MCF 10A (cell line): ENCODE data around the gene SCN1B. TPM values are rescaled to one million over a fixed set of nuclear protein-coding genes. Genes with fewer than 3 reads are reported as not detected.

Experiments
- BruUV-seq: library from RNA; stranded (reverse); fragments of 400-500 nt; replicated peaks from 2 replicates; lab custom pipeline; 2021; lab: Mats Ljungman, UMichigan
- CTCF ChIA-PET: fragments of 300-600 bp; sonication (Branson Sonifier 250); formaldehyde crosslinking; extraction: SDS; loops from one replicate; lab custom pipeline; 2021; ENCODE audit warnings: antibody characterized with exemption, inconsistent platforms; lab: Yijun Ruan, JAX
- POLR2A ChIA-PET: fragments of 300-600, 350-650 bp; sonication (Branson Sonifier 250); formaldehyde crosslinking; extraction: SDS; loops from one replicate; lab custom pipeline; 2020; ENCODE audit warnings: antibody characterized with exemption, inconsistent platforms; lab: Yijun Ruan, JAX
- DNase-seq: peaks from one replicate; pipeline ENCODE4 v3.0.0-alpha.2; 2018; ENCODE audit not compliant: unreplicated experiment
- H3K27ac Mint-ChIP-seq: one replicate; pipeline ENCODE4 v1.8.0; 2022; ENCODE audit warnings: mild to moderate bottlenecking, low read depth, mixed read lengths; ENCODE audit not compliant: unreplicated experiment
- H3K27me3 Mint-ChIP-seq: one replicate; pipeline ENCODE4 v1.8.0; 2022; ENCODE audit warnings: mixed read lengths; ENCODE audit not compliant: insufficient read depth, unreplicated experiment
- H3K36me3 Mint-ChIP-seq: one replicate; pipeline ENCODE4 v1.8.0; 2022; ENCODE audit warnings: mild to moderate bottlenecking, moderate library complexity, mixed read lengths; ENCODE audit not compliant: insufficient read depth, unreplicated experiment
- H3K4me1 Mint-ChIP-seq: one replicate; pipeline ENCODE4 v1.8.0; 2022; ENCODE audit warnings: mixed read lengths; ENCODE audit not compliant: insufficient read depth, unreplicated experiment
- H3K4me3 Mint-ChIP-seq: one replicate; pipeline ENCODE4 v1.8.0; 2022; ENCODE audit warnings: mild to moderate bottlenecking, moderate library complexity, mixed read lengths; ENCODE audit not compliant: unreplicated experiment
- H3K9me3 Mint-ChIP-seq: one replicate; pipeline ENCODE4 v1.8.0; 2022; ENCODE audit warnings: mixed read lengths; ENCODE audit not compliant: unreplicated experiment
- CTCF ChIP-seq: fragments of 200-600 bp; IDR thresholded peaks from one replicate; pipeline ENCODE4 v1.8.0; 2022; ENCODE audit warnings: antibody characterized with exemption, mild to moderate bottlenecking; ENCODE audit not compliant: unreplicated experiment
- intact Hi-C: fragments of 100-400 bp; cut with micrococcal nuclease; formaldehyde crosslinking; loops from 2 replicates; pipeline ENCODE4 v1.14.1; 2022
- total RNA-seq: library from RNA; stranded (reverse); gene quantifications from 2 replicates; pipeline ENCODE4 v1.2.3, GENCODE V29; 2022

The SCN1B gene
- total RNA-seq, 1 experiment from 2014 or later = 0.19 TPM

- ChIA-PET POLR2A (no interaction called here), CTCF (interaction anchor here (0.7 to 6.3 kb wide), 3 partner anchors 15 to 135 kb away, joined by 3 to 75 read pairs (median 42); no protein-coding TSS in a partner anchor)
- no peaks in the 10 kb centered on the region for H3K4me1 Mint-ChIP-seq
- BruUV-seq = no TSS peak
- no peak for DNase-seq
- H3K27me3 Mint-ChIP-seq = no peaks in the 10 kb centered on the region
- no peak within 1 kb of the TSS for H3K27ac Mint-ChIP-seq
- no peaks in the 10 kb centered on the region for H3K9me3 Mint-ChIP-seq
- TF ChIP-seq CTCF = no peak
- no peak within 1 kb of the TSS for H3K4me3 Mint-ChIP-seq
- intact Hi-C loops = no loop called here
- H3K36me3 Mint-ChIP-seq = no peaks in the 10 kb centered on the region
These were observed 11.3 kb downstream of the SCN1B start, which contains the start of gene HPN for GRCh38 chr19:35041548-35042055. TSS of gene HPN (plus strand) at chr19:35041721. CDS start at chr19:35042507, 786 bp downstream.

GRCh38 chr19:35042056-35042730 is 11.9 kb downstream of the SCN1B start:
- Mint-ChIP-seq H3K4me3 (no peak overlapping the region), H3K36me3 (no peaks in the 10 kb centered on the region), H3K4me1 (no peaks in the 10 kb centered on the region), H3K9me3 (no peaks in the 10 kb centered on the region), H3K27me3 (no peaks in the 10 kb centered on the region), H3K27ac (no peak overlapping the region)
- no peak for DNase-seq
- intact Hi-C loops = no loop called here
- POLR2A ChIA-PET = no interaction called here
- BruUV-seq = no TSS peak
- no peak for TF ChIP-seq CTCF
- CTCF ChIA-PET = interaction anchor here (0.7 to 6.3 kb wide), 8 partner anchors 8 to 698 kb away, joined by 3 to 75 read pairs (median 4); no protein-coding TSS in a partner anchor

- no peak overlapping the region for H3K4me3 Mint-ChIP-seq
- CTCF ChIA-PET = interaction anchor here (0.6 to 6.3 kb wide), 22 partner anchors 8 to 892 kb away, joined by 3 to 75 read pairs (median 5); partner anchors contain the start of gene LGI4
- POLR2A ChIA-PET = interaction anchor here (0.8 to 1.5 kb wide), 4 partner anchors 11 to 80 kb away, joined by 3 read pairs; no protein-coding TSS in a partner anchor
These were observed 12.8 kb downstream of the SCN1B start for GRCh38 chr19:35042954-35043604.

More at GRCh38 chr19:35042954-35043604, 12.8 kb downstream of the SCN1B start:
- H3K27me3 Mint-ChIP-seq = no peaks in the 10 kb centered on the region
- no peaks in the 10 kb centered on the region for H3K9me3 Mint-ChIP-seq
- intact Hi-C loops = no loop called here
- no peak overlapping the region for H3K27ac Mint-ChIP-seq
- BruUV-seq = no TSS peak
- H3K36me3 Mint-ChIP-seq = no peaks in the 10 kb centered on the region
- no peak for DNase-seq
- TF ChIP-seq CTCF = no peak
- H3K4me1 Mint-ChIP-seq = no peaks in the 10 kb centered on the region
